HG03432 (cell line): ENCODE data around the gene KCNMA1.
"Not testable (repeated sequence)": the region's sequence is repeated elsewhere in the genome, so short reads cannot be mapped to it uniquely, and the experiment has no call there.

Source experiments
- ATAC-seq: cut with Tn5 transposase; IDR thresholded peaks from one replicate; pipeline ENCODE4 v1.9.1; 2021; ENCODE audit warnings: mild to moderate bottlenecking, moderate library complexity; ENCODE audit not compliant: unreplicated experiment

KCNMA1 gene

DNA sequence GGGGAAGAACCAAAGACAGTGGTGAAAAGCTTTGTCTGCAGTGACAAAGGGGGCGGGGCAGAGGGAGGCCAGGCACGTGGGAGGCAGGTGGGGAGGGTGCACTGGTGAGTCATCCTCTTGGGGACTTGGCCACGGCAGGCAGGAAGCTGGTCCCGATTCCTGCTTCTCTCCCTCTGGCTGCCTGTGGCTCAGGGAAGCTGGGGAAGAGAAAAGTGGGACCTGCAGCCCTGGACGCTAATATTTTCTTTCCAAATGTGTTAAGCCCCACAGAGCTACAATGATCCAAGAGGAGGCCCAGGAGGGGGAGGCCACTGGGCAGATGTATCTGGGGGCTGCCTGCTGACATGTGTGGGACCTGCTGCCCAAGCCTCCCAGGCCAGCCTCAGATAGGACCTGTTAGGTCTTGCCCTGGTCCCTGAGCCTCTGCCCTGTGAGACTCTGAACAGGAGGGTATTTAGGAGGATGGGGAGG lies 231.8 kb downstream of the KCNMA1 start:
- peak; percentile 70 for ATAC-seq

DNA sequence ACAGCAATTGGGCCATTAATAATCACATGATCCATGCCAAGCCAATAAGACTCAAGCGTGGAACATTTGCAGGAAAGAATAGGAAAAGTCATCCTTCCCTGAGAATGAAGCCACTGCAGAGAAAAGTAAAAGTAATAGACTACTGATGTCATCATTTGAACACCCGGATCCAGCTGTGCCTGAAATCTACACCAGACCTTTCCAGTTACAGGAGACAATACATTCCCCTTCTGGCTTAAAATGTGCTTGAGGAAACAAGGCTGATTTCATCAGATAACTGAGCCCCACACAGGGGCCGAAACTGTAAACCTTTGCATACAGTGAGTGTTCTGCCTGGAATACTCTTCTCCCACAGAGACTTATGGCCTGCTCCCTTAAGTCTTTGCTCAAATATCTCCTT lies 232.8 kb downstream of the KCNMA1 start:
- ATAC-seq: no peak

DNA sequence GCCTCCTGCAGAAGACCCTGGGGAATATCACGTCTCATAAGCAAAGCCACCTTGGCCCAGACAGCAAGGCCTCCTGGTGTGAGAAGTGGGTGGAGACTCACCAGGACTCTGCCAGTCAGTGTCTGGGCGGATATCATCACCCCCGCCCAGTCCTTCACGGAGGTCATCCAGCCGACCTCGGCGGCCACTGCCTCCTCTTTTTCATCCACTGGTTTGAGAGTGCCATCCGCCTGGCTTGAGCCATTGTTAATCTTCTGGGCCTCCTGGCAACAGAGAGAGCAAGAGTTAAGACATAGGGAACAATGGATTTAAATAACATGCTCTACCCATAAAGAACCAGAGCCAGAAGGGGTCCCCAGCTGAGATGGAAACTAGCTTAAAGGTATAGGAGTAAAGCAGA lies 233.8 kb downstream of the KCNMA1 start:
- no peak for ATAC-seq

DNA sequence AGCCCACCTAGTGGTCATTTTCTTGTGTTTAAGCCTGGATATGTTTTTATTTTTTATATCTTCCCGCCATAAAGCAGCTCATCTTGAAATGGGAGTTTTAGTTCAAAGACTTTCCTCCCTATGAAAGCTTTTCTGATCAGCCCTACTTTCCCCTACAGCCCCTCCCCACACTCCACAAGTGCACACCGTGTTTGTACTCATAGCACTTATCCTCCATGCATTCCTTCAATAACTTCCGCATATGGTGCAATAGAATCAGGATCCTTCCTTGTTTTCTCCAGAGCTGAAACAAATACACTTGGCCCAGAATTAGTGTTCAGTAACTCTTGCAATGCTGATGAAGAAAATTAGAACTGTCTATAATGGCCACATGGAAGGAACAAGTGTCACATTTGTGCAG lies 235.9 kb downstream of the KCNMA1 start:
- no peak for ATAC-seq

DNA sequence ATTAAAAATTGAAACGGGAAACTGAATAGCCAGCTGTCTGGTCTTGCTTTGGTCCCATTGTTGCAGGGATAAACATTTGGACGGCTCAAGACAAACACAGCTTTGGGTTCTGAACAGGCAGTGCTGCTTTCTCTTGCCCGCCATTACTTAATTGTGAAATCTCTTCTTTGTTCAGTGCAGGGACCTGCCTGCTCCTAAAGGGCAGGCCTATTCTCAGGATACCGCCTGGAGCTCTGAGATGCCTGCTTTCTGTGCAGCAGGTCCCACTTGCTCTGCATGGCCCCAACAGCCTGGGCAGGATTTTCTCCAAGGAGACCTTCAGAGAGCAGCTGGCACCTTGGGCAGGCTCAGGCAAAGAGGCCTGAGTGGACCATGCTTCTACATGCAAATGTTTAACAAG lies 237.6 kb downstream of the KCNMA1 start:
- no peak for ATAC-seq

DNA sequence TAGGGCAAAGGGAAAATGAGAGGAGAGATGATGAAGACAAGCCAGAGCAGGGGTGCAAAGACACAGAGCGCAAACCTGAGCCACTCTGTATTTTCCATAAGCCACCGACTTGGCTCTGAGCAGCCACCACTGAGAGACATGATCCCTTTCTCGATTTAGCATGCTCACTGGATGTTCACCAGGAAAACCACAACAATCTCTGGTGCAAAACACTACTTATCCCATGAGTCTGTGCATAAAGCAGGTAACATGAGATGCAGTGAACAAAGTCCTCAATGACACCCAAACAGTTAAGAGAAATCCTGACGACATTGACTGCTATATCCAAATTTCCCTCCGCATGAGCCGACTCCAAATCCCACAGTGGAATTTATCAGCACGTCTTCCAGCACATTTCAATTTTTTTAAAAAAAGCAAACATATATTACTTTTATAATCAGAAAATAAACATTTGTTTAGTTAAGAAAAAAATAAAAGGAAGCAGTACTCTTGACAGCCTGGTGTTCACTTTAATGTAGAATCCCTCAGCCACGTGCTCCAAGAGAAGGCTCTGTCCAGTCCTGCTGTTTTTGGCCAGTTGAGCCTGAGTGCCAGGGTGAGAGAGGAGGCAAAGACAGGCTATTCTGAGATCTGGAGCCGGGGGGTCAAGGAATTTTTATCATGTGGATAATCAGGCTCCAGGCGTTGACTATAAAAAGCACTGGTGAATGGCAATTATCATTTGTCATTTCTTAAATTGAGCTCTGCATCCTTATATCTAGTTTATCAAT lies 238.4 kb downstream of the KCNMA1 start:
- no peak for ATAC-seq

DNA sequence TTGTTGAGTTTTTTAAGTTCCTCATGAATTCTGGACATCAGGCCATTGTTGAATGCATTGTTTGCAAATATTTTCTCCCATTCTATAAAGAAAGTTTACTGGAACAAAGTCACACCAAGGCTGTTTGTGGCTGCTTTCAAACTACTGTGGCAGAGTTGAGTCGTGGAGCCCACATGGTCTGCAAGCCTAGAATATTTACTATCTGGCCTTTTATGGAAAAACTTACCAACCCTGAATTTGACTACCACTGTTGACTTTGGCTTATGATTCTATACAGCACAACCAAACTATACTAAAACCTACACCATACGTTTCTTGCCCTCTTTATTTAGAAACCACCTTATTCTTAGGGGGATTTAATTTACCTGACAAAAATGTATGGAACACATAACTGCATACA lies 239.1 kb downstream of the KCNMA1 start:
- no peak for ATAC-seq

DNA sequence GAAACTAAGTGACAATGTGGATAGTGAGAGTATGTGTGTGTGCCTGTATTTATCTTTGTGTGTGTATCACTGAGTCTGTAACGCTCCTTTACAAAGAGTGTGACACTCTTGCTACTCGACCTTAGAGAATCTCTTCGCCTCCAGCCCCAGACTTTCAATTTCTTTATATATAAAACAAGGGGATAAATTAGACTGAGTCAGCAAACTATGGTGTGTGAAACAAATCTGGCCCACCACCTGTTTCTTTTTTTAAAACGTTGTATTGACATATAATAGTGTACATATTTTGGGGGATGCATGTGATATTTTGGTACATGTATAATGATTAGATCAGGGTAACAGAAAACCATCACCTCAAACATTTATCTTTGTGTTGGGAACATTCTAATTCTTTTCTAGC lies 240.5 kb downstream of the KCNMA1 start:
- no peak for ATAC-seq

DNA sequence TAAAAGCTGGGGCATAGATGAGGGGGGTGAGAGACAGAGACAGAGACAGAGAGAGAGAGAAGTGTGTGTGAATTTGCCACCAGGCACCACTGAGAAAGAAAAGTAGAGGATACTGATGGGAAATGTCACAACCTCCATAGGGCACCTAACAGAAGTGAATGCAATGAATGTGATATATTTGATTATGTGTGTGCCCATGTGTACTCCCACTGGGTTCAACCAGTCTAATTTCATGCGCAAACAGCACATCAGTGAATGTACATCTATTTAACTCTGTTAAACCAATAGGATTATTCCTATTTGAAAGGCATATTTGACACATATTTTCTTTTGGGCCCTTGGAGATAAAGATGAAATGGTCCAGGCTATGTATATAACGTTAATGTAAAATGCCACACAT lies 241.3 kb downstream of the KCNMA1 start:
- no peak for ATAC-seq

DNA sequence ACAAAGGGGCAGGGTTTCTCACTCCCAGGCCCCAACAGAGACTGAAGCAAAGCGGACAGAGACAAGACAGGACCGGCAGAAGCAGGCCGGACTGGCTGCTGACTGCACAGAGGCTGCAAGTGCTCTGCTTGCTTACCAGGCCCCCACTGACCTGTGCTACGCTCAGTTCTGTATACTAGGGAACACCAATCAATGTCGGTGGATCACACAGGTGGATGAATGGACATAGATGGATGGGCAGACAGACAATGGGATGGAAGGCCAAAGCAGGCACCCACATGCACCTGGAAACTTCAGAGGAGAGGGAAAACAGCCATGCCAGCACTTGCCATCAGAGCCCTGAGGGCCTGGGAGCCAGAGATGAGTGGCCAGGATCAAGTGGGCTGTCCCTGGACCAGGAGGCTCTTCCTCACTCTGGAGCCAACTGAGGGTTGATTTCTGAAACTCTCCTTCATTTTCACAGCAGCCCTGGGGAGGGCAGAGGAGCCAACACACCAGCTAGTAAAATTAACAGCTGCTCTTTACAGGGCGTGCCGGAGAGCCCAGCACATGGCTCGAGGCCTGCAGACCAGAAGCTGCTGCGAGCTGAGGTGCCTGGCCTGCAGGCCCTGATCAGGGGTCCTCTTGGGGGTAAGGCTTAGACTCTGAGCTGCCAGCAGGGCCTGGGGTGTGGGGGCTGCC lies 243.6 kb downstream of the KCNMA1 start:
- ATAC-seq: no peak

DNA sequence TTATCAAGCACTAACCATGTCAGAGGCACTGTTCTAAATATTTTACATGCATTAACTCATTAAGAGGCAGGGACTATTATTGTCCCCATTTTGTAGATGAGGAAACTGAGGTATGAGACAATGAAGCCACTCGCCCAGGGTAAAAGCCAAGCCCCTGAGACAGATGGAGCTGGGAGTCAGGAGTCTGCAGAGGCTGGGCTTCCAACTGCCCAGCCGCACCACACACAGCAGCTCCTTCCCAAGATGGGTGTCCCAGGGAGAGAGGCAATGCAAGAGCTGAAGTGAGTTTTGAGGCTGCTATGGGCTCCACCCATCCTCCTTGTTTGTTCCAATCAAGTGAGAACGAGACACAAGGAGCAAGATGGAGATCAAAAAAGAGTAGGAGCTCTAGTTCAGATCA lies 244.2 kb downstream of the KCNMA1 start:
- ATAC-seq: no peak

DNA sequence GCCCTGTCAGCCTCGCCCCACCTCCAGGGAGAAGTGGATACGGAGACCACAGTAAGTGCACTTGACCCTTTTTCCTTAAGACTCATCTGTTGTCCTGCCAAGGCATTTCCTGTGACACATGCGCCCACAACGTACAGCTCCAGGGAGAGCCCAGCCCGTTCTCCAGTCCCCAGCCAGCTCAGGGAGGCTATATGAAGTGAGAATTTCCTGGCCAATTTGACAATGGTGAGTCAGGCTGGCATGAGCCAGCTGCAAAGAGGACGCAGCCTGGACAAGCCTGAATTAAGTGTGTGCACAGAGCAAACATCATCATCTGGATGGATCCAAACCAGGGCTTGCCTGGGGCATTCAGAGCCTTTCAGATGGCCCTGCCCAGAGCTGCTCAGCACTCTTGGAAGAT lies 244.8 kb downstream of the KCNMA1 start:
- no peak for ATAC-seq

DNA sequence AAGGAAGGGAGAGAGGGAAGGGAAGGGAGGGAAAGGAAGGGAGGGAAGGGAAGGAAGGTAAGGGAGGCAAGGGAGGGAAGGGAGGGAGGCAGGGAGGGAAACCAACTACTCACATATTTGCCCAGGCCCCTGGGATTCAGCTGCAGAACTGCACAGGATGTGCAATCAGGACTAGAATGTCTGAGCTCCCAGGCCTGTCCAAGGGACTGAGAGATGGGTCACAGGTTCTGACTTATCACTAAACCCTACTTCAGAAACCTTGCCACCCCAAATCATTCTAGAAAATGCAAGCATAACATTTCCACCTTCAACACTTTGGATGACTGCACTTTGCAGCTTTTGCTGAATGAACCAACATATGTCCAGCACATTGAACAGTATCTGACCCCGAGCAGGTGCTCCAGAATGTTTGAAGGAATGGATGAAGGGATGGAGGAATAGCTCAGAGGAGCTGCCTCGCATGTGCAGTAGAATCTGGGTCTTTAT lies 245.3 kb downstream of the KCNMA1 start:
- no peak for ATAC-seq

DNA sequence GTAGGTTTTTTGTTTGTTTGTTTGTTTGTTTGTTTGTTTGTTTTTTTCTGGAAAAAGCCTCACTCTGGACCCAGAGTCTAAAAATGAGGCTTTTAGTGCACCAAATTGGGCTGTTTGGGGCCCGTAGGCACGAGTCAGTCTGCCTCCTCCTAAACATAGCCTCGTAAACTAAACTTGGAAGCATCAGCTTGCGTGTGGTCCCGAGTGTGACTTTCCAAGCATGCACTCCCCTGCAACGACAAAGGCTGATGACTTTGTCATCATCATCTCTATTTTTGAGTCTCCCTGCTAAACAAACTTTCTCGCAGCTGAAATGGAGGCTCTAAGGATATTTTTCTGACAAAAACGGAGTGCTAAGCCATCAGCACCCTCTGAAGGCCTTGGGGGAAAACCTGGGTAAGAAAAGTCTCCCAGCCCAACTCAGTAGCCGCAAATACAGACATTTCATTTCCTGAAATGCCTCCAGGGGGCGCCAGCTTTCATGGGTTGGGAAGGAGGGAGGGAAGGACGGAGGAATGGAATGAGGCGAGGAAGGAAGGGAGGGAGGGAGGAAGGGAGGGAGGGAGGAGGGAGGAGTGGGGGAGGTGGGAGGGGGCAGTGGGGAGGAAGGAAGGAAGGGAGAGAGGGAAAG lies 245.9 kb downstream of the KCNMA1 start:
- no peak for ATAC-seq

DNA sequence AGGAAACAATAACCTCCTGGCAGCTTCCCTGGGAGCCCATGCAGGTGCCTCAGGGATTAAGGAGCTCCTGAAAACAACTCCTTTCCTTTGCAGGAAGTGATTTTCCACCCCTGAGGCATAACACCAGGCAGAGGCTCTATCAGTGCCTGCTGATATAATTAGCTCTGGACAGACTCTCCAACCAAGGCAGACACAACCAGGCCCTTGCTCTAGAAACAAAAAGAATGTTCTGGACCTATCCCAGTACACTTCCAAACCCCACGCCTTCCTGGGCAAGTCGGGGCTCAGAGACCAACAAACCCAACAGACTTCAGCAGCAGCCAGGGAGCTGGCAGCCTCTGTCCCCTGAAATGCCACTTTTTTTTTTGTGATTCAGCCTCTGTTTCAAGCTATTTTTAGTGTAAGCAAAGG lies 247.1 kb downstream of the KCNMA1 start:
- no peak for ATAC-seq

DNA sequence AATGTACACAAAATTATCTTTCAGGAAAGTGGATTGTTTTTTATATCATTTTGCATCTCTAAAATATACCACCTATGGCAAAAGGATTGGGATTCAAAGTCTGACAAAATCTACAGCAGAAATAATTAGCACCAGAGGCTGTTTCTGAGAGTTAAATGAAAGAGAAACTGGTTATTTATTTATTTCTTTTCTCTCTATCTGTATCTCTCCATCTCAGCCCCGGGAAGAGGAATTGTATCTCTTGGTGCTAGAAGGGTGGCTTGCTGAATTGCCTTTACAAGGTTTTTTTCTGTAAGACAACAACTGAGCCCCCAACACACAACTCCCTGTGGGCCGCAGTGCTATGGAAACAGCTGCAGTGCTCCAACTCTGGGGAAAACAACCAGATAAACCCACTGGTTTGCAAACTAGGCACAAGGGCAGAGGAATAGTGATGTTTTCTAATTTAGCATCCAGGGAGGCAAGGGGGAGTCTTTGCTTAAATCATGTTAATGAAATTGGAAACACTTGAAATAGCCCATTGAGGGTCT lies 249.0 kb downstream of the KCNMA1 start:
- ATAC-seq: no peak

DNA sequence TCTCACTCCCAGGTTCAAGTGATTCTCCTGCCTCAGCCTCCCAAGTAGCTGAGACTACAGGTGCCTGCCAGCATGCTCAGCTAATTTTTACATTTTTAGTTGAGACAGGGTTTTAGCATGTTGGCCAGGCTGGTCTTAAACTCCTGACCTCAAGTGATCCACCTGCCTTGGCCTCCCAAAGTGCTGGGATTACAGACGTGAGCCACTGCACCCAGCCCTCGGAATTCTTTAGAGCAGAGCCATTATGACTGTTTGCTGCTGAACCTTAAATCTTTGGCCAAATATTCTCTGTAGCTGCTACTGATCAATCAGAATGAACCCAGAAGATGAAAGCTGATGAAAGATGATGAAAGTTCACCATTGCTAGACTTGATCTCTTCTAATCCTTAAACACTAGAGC lies 249.9 kb downstream of the KCNMA1 start:
- ATAC-seq: not testable (repeated sequence)

DNA sequence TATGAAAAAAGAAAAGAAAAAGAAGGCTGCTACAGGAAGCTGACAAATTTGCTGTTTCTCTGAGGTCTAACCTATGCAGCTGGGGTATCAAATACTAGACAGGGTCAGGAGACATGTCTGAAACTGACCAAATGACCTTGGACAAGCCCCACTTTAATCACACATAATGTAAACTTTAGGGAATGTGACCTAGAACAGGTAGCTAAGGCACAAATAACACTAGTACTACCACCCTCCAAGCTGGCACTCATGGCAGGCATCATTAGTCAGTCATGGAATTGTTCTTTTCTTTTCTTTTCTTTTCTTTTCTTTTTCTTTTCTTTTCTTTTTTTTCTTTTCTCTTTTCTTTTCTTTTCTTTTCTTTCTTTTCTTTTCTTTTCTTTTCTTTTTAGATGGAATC lies 250.4 kb downstream of the KCNMA1 start:
- ATAC-seq: no peak

DNA sequence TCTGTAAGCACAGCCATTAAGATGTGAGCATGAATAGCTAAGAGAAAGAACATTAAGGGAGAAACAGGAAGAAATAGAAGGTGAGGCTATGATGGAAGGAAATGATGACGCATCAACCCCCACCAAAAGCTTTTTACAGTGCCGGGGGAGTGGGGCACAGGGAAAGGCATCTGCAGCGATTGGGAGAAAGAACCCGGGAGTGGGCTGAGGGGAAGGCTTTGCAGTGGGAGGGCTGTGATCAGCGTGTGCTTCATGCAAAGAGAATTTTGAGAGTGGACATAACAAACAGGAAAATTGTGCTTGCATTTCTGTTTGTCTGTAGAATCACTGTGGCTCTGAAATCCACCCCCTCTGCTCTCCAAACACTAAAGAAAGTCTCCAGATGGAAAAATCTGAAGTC lies 250.8 kb downstream of the KCNMA1 start:
- ATAC-seq: no peak

DNA sequence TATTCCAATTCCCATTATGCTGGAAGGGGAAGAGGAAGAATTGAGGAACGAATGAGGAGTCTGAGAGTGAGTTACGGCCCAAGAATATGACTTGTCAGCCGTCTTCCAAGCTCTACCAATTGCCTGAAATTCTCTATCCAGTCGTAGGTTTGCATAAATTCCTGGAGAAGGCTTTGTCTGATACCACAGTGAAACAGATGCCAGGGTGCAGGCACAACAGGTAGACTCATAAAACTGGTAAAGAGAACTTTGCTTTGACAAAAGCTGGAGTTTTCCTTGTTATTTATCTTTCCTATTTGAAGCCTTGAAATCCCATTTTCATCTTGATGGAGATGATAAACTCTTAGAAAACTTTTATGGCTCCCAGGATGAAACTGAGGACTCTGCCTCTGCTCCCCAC lies 251.2 kb downstream of the KCNMA1 start:
- no peak for ATAC-seq

DNA sequence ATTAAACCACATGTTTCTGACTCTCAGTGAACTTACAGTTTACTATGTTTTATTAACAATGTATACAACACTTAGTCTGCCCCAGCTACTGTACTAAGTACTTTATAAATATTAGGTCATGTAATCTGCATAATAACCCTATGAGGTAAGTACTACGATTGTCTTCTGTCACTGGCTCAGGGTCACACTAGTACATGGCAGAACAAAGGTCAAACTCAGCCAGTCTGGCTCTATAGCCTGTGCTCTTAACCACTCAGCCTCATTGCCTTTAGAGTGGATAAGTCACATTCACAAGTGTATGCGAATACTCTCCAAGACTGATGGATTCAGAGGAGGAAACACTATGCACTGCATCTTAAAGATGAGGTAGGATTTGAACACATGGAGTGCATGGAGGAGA lies 252.3 kb downstream of the KCNMA1 start:
- ATAC-seq: no peak
